IPS DF 6.9 (cell line): ENCODE measurements around the gene ELP4.

ENCODE experiments used
- DNase-seq: peaks from one replicate; pipeline ENCODE4 v3.0.0-alpha.2; 2013; ENCODE audit warnings: low read depth, low spot score
- H3K27ac ChIP-seq: one replicate; pipeline ENCODE4 v1.5.1; 2013; ENCODE audit warnings: low read length, control low read depth
- H3K27me3 ChIP-seq: 2 replicates; pipeline ENCODE4 v1.6.1; 2013; ENCODE audit warnings: mild to moderate bottlenecking, low read length; ENCODE audit not compliant: control insufficient read depth, insufficient read depth
- H3K36me3 ChIP-seq: 2 replicates; pipeline ENCODE4 v1.6.1; 2013; ENCODE audit warnings: low read length; ENCODE audit not compliant: control insufficient read depth, insufficient read depth
- H3K4me1 ChIP-seq: 2 replicates; pipeline ENCODE4 v1.6.1; 2013; ENCODE audit warnings: low read length; ENCODE audit not compliant: control insufficient read depth, insufficient read depth
- H3K4me3 ChIP-seq: 2 replicates; pipeline ENCODE4 v1.5.1; 2013; ENCODE audit warnings: mild to moderate bottlenecking, low read length
- H3K9me3 ChIP-seq: 2 replicates; pipeline ENCODE4 v1.6.1; 2013; ENCODE audit warnings: low read length, inconsistent platforms; ENCODE audit not compliant: control insufficient read depth, insufficient read depth
- WGBS: extraction: QIAGEN DNeasy Blood & Tissue Kit; methylation state at CpG from one replicate; pipeline ENCODE4 v1.1.7; 2013; ENCODE audit warnings: mixed read lengths, missing lambda C conversion rate; ENCODE audit not compliant: insufficient read length, insufficient coverage; 5-methylcytosine and 5-hydroxymethylcytosine counted together

The ELP4 gene, protein sequence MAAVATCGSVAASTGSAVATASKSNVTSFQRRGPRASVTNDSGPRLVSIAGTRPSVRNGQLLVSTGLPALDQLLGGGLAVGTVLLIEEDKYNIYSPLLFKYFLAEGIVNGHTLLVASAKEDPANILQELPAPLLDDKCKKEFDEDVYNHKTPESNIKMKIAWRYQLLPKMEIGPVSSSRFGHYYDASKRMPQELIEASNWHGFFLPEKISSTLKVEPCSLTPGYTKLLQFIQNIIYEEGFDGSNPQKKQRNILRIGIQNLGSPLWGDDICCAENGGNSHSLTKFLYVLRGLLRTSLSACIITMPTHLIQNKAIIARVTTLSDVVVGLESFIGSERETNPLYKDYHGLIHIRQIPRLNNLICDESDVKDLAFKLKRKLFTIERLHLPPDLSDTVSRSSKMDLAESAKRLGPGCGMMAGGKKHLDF

GRCh38 chr11:31509429-31510345 lies at the start of gene ELP4, which contains the start of gene IMMP1L:
ELP4 (plus strand) TSS chr11:31509767; CDS start chr11:31509785, 18 bp downstream.
IMMP1L (minus strand) TSS chr11:31509622; CDS start chr11:31463276, 46,346 bp downstream.
- no peaks in the 10 kb centered on the region for H3K9me3 ChIP-seq
- no peaks in the 10 kb centered on the region for H3K4me1 ChIP-seq
- peak within 1 kb of the TSS; percentile 75 for H3K4me3 ChIP-seq
- WGBS, result no CpG with 5 or more reads among the region's 47 CpGs
- H3K27ac ChIP-seq, result no peak within 1 kb of the TSS
- H3K27me3 ChIP-seq, result no peaks in the 10 kb centered on the region
- no peaks in the 10 kb centered on the region for H3K36me3 ChIP-seq
- peak; percentile 94 for DNase-seq

GRCh38 chr11:31464436-31464835 lies 45.1 kb upstream of the ELP4 start:
- H3K36me3 ChIP-seq, result no peaks in the 10 kb centered on the region

GRCh38 chr11:31474083-31474482 lies 35.5 kb upstream of the ELP4 start:
- Histone ChIP-seq H3K27me3 (no peaks in the 10 kb centered on the region), H3K4me3 (no peak overlapping the region), H3K27ac (no peak overlapping the region), H3K9me3 (no peaks in the 10 kb centered on the region), H3K36me3 (no peaks in the 10 kb centered on the region), H3K4me1 (no peaks in the 10 kb centered on the region)
- no peak for DNase-seq

More at GRCh38 chr11:31464436-31464835, 45.1 kb upstream of the ELP4 start:
- WGBS, result no CpG with 5 or more reads among the region's 3 CpGs
- no peak for DNase-seq
- no peak overlapping the region for H3K4me3 ChIP-seq
- no peak overlapping the region for H3K27ac ChIP-seq
- no peaks in the 10 kb centered on the region for H3K4me1 ChIP-seq
- H3K27me3 ChIP-seq, result no peaks in the 10 kb centered on the region
- H3K9me3 ChIP-seq, result no peaks in the 10 kb centered on the region

DNA sequence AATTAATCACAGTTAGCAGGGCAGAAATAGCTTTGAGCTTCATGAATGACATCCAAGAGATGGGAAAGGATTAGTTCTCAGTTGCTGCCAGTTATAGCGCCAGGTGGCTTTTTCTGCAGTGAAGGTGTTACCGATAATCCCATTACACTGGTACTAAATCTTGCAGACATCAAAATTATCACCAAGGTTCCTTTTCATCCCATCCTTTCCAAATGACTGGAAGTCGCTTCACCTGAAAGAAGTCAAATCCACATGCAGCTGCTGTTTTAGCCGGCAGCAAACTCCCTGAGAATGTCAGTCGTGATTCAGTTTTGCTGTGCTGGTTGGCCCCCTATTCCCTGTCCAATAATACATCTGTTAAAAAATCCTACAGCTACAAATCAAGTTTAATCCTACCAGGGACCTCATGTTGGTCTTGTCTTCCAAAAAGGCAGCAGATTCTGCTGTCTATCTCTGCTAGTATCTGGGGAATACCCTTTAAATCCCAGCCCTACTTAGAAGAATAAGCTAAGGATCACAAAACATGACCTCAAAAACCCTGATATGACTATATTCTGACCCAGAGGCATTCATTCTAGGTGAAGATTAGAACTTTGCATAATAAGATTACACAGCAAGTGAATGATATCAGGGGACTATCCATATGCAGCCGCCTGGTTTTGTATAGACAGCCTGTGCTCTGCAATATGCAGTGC lies 31.9 kb upstream of the ELP4 start:
- DNase-seq, result no peak

GRCh38 chr11:31478223-31478590 lies 31.4 kb upstream of the ELP4 start:
- WGBS, result no CpG with 5 or more reads among the region's 2 CpGs
- no peak for DNase-seq
- Histone ChIP-seq H3K27me3 (no peaks in the 10 kb centered on the region), H3K4me3 (no peak overlapping the region), H3K9me3 (no peaks in the 10 kb centered on the region), H3K27ac (no peak overlapping the region), H3K4me1 (no peaks in the 10 kb centered on the region), H3K36me3 (no peaks in the 10 kb centered on the region)

More for the DNA sequence above, 31.9 kb upstream of the ELP4 start:
- Histone ChIP-seq H3K27me3 (no peaks in the 10 kb centered on the region), H3K4me3 (no peak overlapping the region), H3K36me3 (no peaks in the 10 kb centered on the region), H3K4me1 (no peaks in the 10 kb centered on the region), H3K9me3 (no peaks in the 10 kb centered on the region), H3K27ac (no peak overlapping the region)
- no CpG with 5 or more reads among the region's 6 CpGs for WGBS

- no peak overlapping the region for H3K27ac ChIP-seq
- DNase-seq, result no peak
- no peaks in the 10 kb centered on the region for H3K36me3 ChIP-seq
- WGBS, result 100% methylated on average over 1 of the region's 4 CpGs
- H3K4me1 ChIP-seq, result no peaks in the 10 kb centered on the region
- no peaks in the 10 kb centered on the region for H3K9me3 ChIP-seq
- no peak overlapping the region for H3K4me3 ChIP-seq
- no peaks in the 10 kb centered on the region for H3K27me3 ChIP-seq
Observed at GRCh38 chr11:31479066-31479465, 30.5 kb upstream of the ELP4 start.

- Histone ChIP-seq H3K27me3 (no peaks in the 10 kb centered on the region), H3K9me3 (no peaks in the 10 kb centered on the region), H3K36me3 (no peaks in the 10 kb centered on the region), H3K4me1 (no peaks in the 10 kb centered on the region), H3K4me3 (no peak overlapping the region), H3K27ac (no peak overlapping the region)
- no CpG with 5 or more reads among the region's 3 CpGs for WGBS
- no peak for DNase-seq
Observed at GRCh38 chr11:31480930-31481329, 28.6 kb upstream of the ELP4 start.

GRCh38 chr11:31484497-31484896 lies 25.1 kb upstream of the ELP4 start:
- Histone ChIP-seq H3K4me1 (no peaks in the 10 kb centered on the region), H3K36me3 (no peaks in the 10 kb centered on the region), H3K4me3 (no peak overlapping the region), H3K27me3 (no peaks in the 10 kb centered on the region), H3K9me3 (no peaks in the 10 kb centered on the region), H3K27ac (no peak overlapping the region)
- WGBS, result no CpG with 5 or more reads among the region's 4 CpGs
- no peak for DNase-seq

- Histone ChIP-seq H3K36me3 (no peaks in the 10 kb centered on the region), H3K4me1 (no peaks in the 10 kb centered on the region; the same call in 1 of the 2 replicates), H3K9me3 (no peaks in the 10 kb centered on the region), H3K4me3 (no peak overlapping the region), H3K27me3 (no peaks in the 10 kb centered on the region), H3K27ac (no peak overlapping the region)
- WGBS, result no CpG with 5 or more reads among the region's 1 CpG
- DNase-seq, result peak; percentile 27
Observed at GRCh38 chr11:31487848-31488247, 21.7 kb upstream of the ELP4 start.

DNA sequence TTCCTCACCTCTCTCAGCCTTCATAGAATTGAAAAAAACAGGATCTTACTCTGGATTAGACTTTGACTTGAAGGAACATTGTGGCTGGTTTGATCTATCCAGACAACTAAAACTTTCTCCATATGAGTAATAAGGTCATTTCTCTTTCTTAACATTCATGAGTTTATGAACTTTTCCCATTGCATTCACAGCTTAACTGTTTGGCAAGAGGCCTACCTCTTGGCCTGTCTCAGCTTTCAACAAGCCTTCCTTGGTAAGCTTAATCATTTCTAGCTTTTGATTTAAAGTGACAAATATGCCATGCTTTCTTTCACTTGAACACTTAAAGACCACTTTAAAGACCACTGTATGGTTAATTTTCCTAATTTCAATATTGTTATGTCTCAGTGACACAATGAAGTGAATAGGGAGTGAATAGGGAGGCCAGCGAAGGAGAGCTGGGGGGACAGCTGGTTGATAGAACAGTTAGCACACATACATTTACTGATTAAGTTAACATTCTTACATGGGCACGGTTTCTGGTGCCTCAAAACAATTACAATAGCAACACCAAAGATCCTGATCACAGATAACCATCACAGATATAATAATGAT lies 17.1 kb upstream of the ELP4 start:
- Histone ChIP-seq H3K9me3 (no peaks in the 10 kb centered on the region), H3K27me3 (no peaks in the 10 kb centered on the region), H3K27ac (no peak overlapping the region), H3K4me3 (no peak overlapping the region), H3K4me1 (no peaks in the 10 kb centered on the region; the same call in 1 of the 2 replicates), H3K36me3 (peaks cover 2% of the 10 kb centered on the region; the same call in 1 of the 2 replicates)
- no peak for DNase-seq
- WGBS, result no CpG with 5 or more reads among the region's 2 CpGs
